Subcutaneous abdominal adipose tissue (tissue), 5 donors: ENCODE results near the gene ALDH1A2.

Experiments
- H3K27ac ChIP-seq: one replicate; pipeline ENCODE4 v1.7.0; 2013; ENCODE audit warnings: low read depth, mild to moderate bottlenecking, inconsistent platforms, low read length, moderate library complexity
- H3K27me3 ChIP-seq, 5 donors: one replicate each; pipeline ENCODE4 v1.7.0; 2013; ENCODE audit warnings: low read length in 5 of 5, inconsistent platforms in 1 of 5; ENCODE audit not compliant: control insufficient read depth in 5 of 5, insufficient read depth in 4 of 5
- H3K36me3 ChIP-seq, 5 donors: one replicate each; pipeline ENCODE4 v1.7.0; 2013; ENCODE audit warnings: low read length in 5 of 5; ENCODE audit not compliant: control insufficient read depth in 5 of 5, insufficient read depth in 5 of 5
- H3K4me1 ChIP-seq, 5 donors: one replicate each; pipeline ENCODE4 v1.7.0; 2013; ENCODE audit warnings: low read length in 5 of 5, mild to moderate bottlenecking in 3 of 5, moderate library complexity in 1 of 5; ENCODE audit not compliant: control insufficient read depth in 5 of 5, insufficient read depth in 5 of 5
- H3K4me3 ChIP-seq, 5 donors: one replicate each; pipeline ENCODE4 v1.7.0; 2013; ENCODE audit warnings: low read length in 5 of 5, low read depth in 1 of 5
- H3K9ac ChIP-seq, 5 donors: one replicate each; pipeline ENCODE4 v1.7.0; 2013; ENCODE audit warnings: low read length in 5 of 5, mild to moderate bottlenecking in 4 of 5, moderate library complexity in 3 of 5
- H3K9me3 ChIP-seq, 5 donors: one replicate each; pipeline ENCODE4 v1.7.0; 2013; ENCODE audit warnings: low read length in 5 of 5; ENCODE audit not compliant: control insufficient read depth in 5 of 5
- donor health status: healthy.
- donor health status: healthy.
- donor health status: healthy.
- donor health status: healthy.
- donor health status: healthy.

Gene ALDH1A2

GRCh38 chr15:57949374-57949943, 116.1 kb downstream of the ALDH1A2 start:
- no peaks in the 10 kb centered on the region for H3K9me3 ChIP-seq
- H3K4me3 ChIP-seq, result no peak overlapping the region
- no peak overlapping the region for H3K27ac ChIP-seq
- no peak overlapping the region for H3K9ac ChIP-seq
- no peaks in the 10 kb centered on the region for H3K4me1 ChIP-seq
- no peaks in the 10 kb centered on the region for H3K36me3 ChIP-seq
- H3K27me3 ChIP-seq, result peaks cover 3 to 6% (median 4%) of the 10 kb centered on the region in 5 donors

- Histone ChIP-seq H3K9me3 (no peaks in the 10 kb centered on the region), H3K9ac (no peak overlapping the region), H3K4me1 (no peaks in the 10 kb centered on the region), H3K27me3 (peaks cover 3 to 9% (median 4%) of the 10 kb centered on the region in 5 donors), H3K36me3 (no peaks in the 10 kb centered on the region), H3K27ac (no peak overlapping the region), H3K4me3 (no peak overlapping the region)
These were observed 116.9 kb downstream of the ALDH1A2 start for GRCh38 chr15:57948351-57949289.

GRCh38 chr15:57947781-57948180, 117.7 kb downstream of the ALDH1A2 start:
- H3K27me3 ChIP-seq, result peaks cover 3 to 10% (median 8%) of the 10 kb centered on the region in 5 donors
- no peaks in the 10 kb centered on the region for H3K4me1 ChIP-seq
- H3K36me3 ChIP-seq, result no peaks in the 10 kb centered on the region
- no peaks in the 10 kb centered on the region for H3K9me3 ChIP-seq
- H3K9ac ChIP-seq, result no peak overlapping the region
- H3K27ac ChIP-seq, result no peak overlapping the region
- H3K4me3 ChIP-seq, result no peak overlapping the region

GRCh38 chr15:57947282-57947681, 118.2 kb downstream of the ALDH1A2 start:
- H3K4me1 ChIP-seq, result no peaks in the 10 kb centered on the region
- no peak overlapping the region for H3K27ac ChIP-seq

GRCh38 chr15:57946491-57947048, 118.9 kb downstream of the ALDH1A2 start:
- Histone ChIP-seq H3K9ac (no peak overlapping the region), H3K27me3 (peaks cover 8 to 13% (median 8%) of the 10 kb centered on the region in 5 donors), H3K36me3 (no peaks in the 10 kb centered on the region), H3K4me3 (no peak overlapping the region), H3K9me3 (no peaks in the 10 kb centered on the region), H3K27ac (no peak overlapping the region), H3K4me1 (no peaks in the 10 kb centered on the region)

More at GRCh38 chr15:57947282-57947681, 118.2 kb downstream of the ALDH1A2 start:
- Histone ChIP-seq H3K36me3 (no peaks in the 10 kb centered on the region), H3K27me3 (peaks cover 3 to 10% (median 8%) of the 10 kb centered on the region in 5 donors), H3K9me3 (no peaks in the 10 kb centered on the region), H3K4me3 (no peak overlapping the region), H3K9ac (no peak overlapping the region)

- Histone ChIP-seq H3K4me3 (no peak overlapping the region), H3K9me3 (no peaks in the 10 kb centered on the region), H3K36me3 (no peaks in the 10 kb centered on the region), H3K4me1 (no peaks in the 10 kb centered on the region), H3K27me3 (peaks cover 6 to 17% (median 8%) of the 10 kb centered on the region in 5 donors), H3K9ac (no peak overlapping the region), H3K27ac (no peak overlapping the region)
These were observed 119.9 kb downstream of the ALDH1A2 start for GRCh38 chr15:57945616-57946015.

GRCh38 chr15:57943754-57944420, 121.6 kb downstream of the ALDH1A2 start:
- H3K9ac ChIP-seq, result no peak overlapping the region
- no peaks in the 10 kb centered on the region for H3K9me3 ChIP-seq
- no peaks in the 10 kb centered on the region for H3K4me1 ChIP-seq
- no peak overlapping the region for H3K27ac ChIP-seq
- H3K27me3 ChIP-seq, result peaks cover 8 to 26% (median 10%) of the 10 kb centered on the region in 5 donors
- H3K36me3 ChIP-seq, result no peaks in the 10 kb centered on the region
- H3K4me3 ChIP-seq, result no peak overlapping the region

- peaks cover 8 to 26% (median 10%) of the 10 kb centered on the region in 5 donors for H3K27me3 ChIP-seq
- no peaks in the 10 kb centered on the region for H3K36me3 ChIP-seq
- no peak overlapping the region for H3K27ac ChIP-seq
- no peak overlapping the region for H3K9ac ChIP-seq
- H3K4me1 ChIP-seq, result no peaks in the 10 kb centered on the region
- no peak overlapping the region for H3K4me3 ChIP-seq
- H3K9me3 ChIP-seq, result no peaks in the 10 kb centered on the region
These were observed 122.3 kb downstream of the ALDH1A2 start for GRCh38 chr15:57943171-57943570.

GRCh38 chr15:57941816-57942215, 123.7 kb downstream of the ALDH1A2 start:
- H3K27me3 ChIP-seq, result peaks cover 5 to 22% (median 10%) of the 10 kb centered on the region in 5 donors
- no peak overlapping the region for H3K9ac ChIP-seq
- no peaks in the 10 kb centered on the region for H3K4me1 ChIP-seq
- H3K27ac ChIP-seq, result no peak overlapping the region
- no peaks in the 10 kb centered on the region for H3K36me3 ChIP-seq
- H3K9me3 ChIP-seq, result no peaks in the 10 kb centered on the region
- H3K4me3 ChIP-seq, result no peak overlapping the region
